Astrocyte (in vitro differentiated cells and primary cell): ENCODE data around the gene CPN2. TPM values are rescaled to one million over a fixed set of nuclear protein-coding genes. Genes with fewer than 3 reads are reported as not detected.
A peak's percentile ranks its signal among the peaks of the same experiment; 100 is the strongest.

Experiments used
- DNase-seq: peaks from one replicate; pipeline ENCODE4 v3.0.0-alpha.2; 2010; ENCODE audit warnings: low read depth
- FAIRE-seq: peaks from 2 replicates; lab custom pipeline; 2011; peaks lifted over from hg19 to GRCh38; lab: Jason Lieb, UNC
- H2AFZ ChIP-seq: 2 replicates; pipeline ENCODE4 v1.6.0; 2012; ENCODE audit warnings: low read depth, low read length, inconsistent platforms
- H3K27ac ChIP-seq: 2 replicates; pipeline ENCODE4 v1.5.1; 2011; ENCODE audit warnings: low read depth, low read length, inconsistent platforms
- H3K27me3 ChIP-seq: 2 replicates; pipeline ENCODE4 v1.6.0; 2011; ENCODE audit warnings: low read length, inconsistent platforms; ENCODE audit not compliant: insufficient read depth
- H3K36me3 ChIP-seq: 2 replicates; pipeline ENCODE4 v1.5.1; 2011; ENCODE audit warnings: low read length, inconsistent platforms; ENCODE audit not compliant: insufficient read depth
- H3K4me1 ChIP-seq: 2 replicates; pipeline ENCODE4 v1.5.1; 2011; ENCODE audit warnings: low read length, inconsistent platforms; ENCODE audit not compliant: insufficient read depth
- H3K4me2 ChIP-seq: 2 replicates; pipeline ENCODE4 v1.6.0; 2012; ENCODE audit warnings: low read length, inconsistent platforms
- H3K4me3 ChIP-seq: 2 replicates; pipeline ENCODE4 v1.5.1; 2011; ENCODE audit warnings: low read depth, mild to moderate bottlenecking, low read length, inconsistent platforms; ENCODE audit not compliant: insufficient read depth
- H3K79me2 ChIP-seq: 2 replicates; pipeline ENCODE4 v1.6.0; 2012; ENCODE audit warnings: mild to moderate bottlenecking, low read length, inconsistent platforms; ENCODE audit not compliant: insufficient read depth
- H3K9ac ChIP-seq: 2 replicates; pipeline ENCODE4 v1.6.0; 2012; ENCODE audit warnings: mild to moderate bottlenecking, low read length, inconsistent platforms
- H3K9me3 ChIP-seq: 2 replicates; pipeline ENCODE4 v1.5.1; 2012; ENCODE audit warnings: low read depth, mild to moderate bottlenecking, low read length, inconsistent platforms; ENCODE audit not compliant: insufficient read depth
- H4K20me1 ChIP-seq: 2 replicates; pipeline ENCODE4 v1.6.0; 2012; ENCODE audit warnings: low read length, inconsistent platforms; ENCODE audit not compliant: insufficient read depth
- H3K27ac Mint-ChIP-seq: one replicate; pipeline ENCODE4 v1.8.0; 2021; ENCODE audit warnings: mild to moderate bottlenecking, mixed read lengths; ENCODE audit not compliant: unreplicated experiment
- H3K27me3 Mint-ChIP-seq: one replicate; pipeline ENCODE4 v1.8.0; 2021; ENCODE audit warnings: low read depth, mixed read lengths; ENCODE audit not compliant: unreplicated experiment
- H3K36me3 Mint-ChIP-seq: one replicate; pipeline ENCODE4 v1.8.0; 2021; ENCODE audit warnings: low read depth, mixed read lengths; ENCODE audit not compliant: unreplicated experiment
- H3K4me1 Mint-ChIP-seq: one replicate; pipeline ENCODE4 v1.8.0; 2021; ENCODE audit warnings: low read depth, mixed read lengths; ENCODE audit not compliant: unreplicated experiment
- H3K4me3 Mint-ChIP-seq: one replicate; pipeline ENCODE4 v1.8.0; 2021; ENCODE audit warnings: mild to moderate bottlenecking, moderate library complexity, mixed read lengths; ENCODE audit not compliant: unreplicated experiment
- H3K9me3 Mint-ChIP-seq: one replicate; pipeline ENCODE4 v1.8.0; 2021; ENCODE audit warnings: mild to moderate bottlenecking, mixed read lengths; ENCODE audit not compliant: unreplicated experiment
- EZH2 ChIP-seq: IDR thresholded peaks from 2 replicates; pipeline ENCODE4 v1.6.1; 2012; ENCODE audit warnings: mild to moderate bottlenecking, low read length, inconsistent platforms; ENCODE audit not compliant: insufficient read depth
- total RNA-seq: library from RNA; stranded (reverse); gene quantifications from 2 replicates; pipeline ENCODE4 v1.2.1, GENCODE V29; 2021
- TF ChIP-seq, protein P1 (sequence below): IDR thresholded peaks from 2 replicates; pipeline ENCODE4 v1.5.1; 2011; ENCODE audit warnings: low read depth, mild to moderate bottlenecking, inconsistent platforms, low read length, moderate library complexity; ENCODE audit not compliant: insufficient read depth

The CPN2 gene
- total RNA-seq, 1 donor from 2014 or later: not detected

DNA sequence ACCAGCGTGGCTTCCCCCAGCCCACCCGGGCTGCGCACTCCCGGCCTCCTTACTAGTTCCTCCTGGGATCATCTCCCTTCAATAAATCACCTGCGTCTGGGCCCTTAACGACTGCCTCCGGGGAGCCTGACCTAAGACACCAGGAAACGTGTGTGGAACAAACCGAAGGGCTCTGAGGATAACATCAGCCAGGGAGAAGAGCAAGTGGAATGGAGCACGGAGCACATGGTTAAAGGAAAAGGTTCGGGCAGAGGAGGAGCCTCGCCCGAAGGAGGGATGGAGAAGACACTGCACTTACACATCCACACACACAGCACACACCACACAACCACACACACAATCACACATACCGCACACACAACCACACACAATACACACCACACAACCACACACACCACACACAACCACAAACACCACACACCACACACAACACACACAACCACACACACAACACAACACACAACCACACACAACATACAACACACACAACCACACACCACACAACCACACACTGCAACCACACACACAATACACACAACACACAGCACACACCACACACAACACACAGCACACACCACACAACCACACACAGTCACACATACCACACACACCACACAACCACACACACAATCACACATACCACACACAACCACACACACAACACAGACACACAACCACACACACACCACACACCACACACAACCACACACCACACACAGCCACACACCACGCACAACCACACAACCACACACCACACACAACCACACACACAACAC is 24.7 kb downstream of the CPN2 start:
- Histone ChIP-seq H3K9me3 (peaks cover 10% of the 10 kb centered on the region), H2AFZ (no peak overlapping the region), H3K27ac (no peak overlapping the region), H3K4me1 (peaks cover 28% of the 10 kb centered on the region), H3K79me2 (no peaks in the 10 kb centered on the region), H3K4me2 (no peak overlapping the region), H4K20me1 (peaks cover 8% of the 10 kb centered on the region), H3K4me3 (no peak overlapping the region), H3K36me3 (no peaks in the 10 kb centered on the region), H3K27me3 (no peaks in the 10 kb centered on the region), H3K9ac (no peak overlapping the region)
- FAIRE-seq: no peak
- Mint-ChIP-seq H3K4me3 (no peak overlapping the region), H3K36me3 (no peaks in the 10 kb centered on the region), H3K27ac (no peak overlapping the region), H3K27me3 (peaks cover 19% of the 10 kb centered on the region), H3K4me1 (peaks cover 22% of the 10 kb centered on the region), H3K9me3 (peaks cover 2% of the 10 kb centered on the region)
- TF ChIP-seq, protein P1, sequence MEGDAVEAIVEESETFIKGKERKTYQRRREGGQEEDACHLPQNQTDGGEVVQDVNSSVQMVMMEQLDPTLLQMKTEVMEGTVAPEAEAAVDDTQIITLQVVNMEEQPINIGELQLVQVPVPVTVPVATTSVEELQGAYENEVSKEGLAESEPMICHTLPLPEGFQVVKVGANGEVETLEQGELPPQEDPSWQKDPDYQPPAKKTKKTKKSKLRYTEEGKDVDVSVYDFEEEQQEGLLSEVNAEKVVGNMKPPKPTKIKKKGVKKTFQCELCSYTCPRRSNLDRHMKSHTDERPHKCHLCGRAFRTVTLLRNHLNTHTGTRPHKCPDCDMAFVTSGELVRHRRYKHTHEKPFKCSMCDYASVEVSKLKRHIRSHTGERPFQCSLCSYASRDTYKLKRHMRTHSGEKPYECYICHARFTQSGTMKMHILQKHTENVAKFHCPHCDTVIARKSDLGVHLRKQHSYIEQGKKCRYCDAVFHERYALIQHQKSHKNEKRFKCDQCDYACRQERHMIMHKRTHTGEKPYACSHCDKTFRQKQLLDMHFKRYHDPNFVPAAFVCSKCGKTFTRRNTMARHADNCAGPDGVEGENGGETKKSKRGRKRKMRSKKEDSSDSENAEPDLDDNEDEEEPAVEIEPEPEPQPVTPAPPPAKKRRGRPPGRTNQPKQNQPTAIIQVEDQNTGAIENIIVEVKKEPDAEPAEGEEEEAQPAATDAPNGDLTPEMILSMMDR: no peak
- no peak for TF ChIP-seq EZH2
- peak; percentile 54 for DNase-seq

DNA sequence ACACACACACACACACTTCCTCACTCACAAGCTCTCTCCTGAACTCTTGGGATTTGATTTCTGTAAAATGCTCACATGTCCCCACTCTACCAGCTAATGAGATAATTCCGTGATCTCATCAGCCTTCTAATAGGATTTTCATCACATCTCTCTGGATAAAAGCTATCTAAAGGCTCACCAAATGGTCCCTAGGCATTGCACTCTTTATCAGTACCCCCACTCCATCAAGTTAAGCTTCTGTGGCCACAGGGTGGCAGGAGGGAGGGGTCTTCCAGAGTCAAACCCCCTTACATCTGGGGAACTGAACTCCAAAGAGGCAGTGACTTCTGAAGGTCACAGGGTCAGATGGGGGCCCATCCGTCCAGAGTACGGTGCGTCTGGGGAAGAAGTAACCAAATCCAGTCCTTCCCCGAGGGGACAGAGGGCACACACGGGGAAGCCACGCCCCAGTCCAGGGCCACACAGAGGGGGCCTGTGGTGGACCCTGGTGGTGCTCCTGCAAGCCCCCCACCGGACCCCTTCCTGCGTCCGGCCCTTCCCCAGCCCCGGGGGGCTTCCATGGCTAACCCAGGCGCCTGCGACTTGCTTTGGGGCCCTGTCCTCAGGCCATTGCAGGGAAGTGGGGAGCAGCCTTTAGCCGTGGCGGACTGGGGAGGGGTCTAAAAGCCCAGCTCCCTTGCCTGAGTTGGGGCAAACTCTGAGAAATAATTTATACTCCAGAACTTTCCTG is 25.5 kb downstream of the CPN2 start:
- Histone ChIP-seq H3K27me3 (no peaks in the 10 kb centered on the region), H3K4me1 (peaks cover 23% of the 10 kb centered on the region), H3K9ac (no peak overlapping the region), H3K27ac (no peak overlapping the region), H3K9me3 (peaks cover 10% of the 10 kb centered on the region), H3K79me2 (no peaks in the 10 kb centered on the region), H3K4me3 (no peak overlapping the region), H3K4me2 (no peak overlapping the region), H2AFZ (no peak overlapping the region), H4K20me1 (peaks cover 8% of the 10 kb centered on the region), H3K36me3 (no peaks in the 10 kb centered on the region)
- DNase-seq (no peak), FAIRE-seq (no peak)
- peaks cover 2% of the 10 kb centered on the region for H3K9me3 Mint-ChIP-seq
- H3K4me1 Mint-ChIP-seq: peaks cover 15% of the 10 kb centered on the region
- H3K36me3 Mint-ChIP-seq: no peaks in the 10 kb centered on the region
- no peak overlapping the region for H3K4me3 Mint-ChIP-seq
- peaks cover 21% of the 10 kb centered on the region for H3K27me3 Mint-ChIP-seq
- TF ChIP-seq EZH2: no peak
- TF ChIP-seq, protein P1: no peak
- no peak overlapping the region for H3K27ac Mint-ChIP-seq
